Measurements from ENCODE around the gene GLI1.

Gene GLI1

DNA sequence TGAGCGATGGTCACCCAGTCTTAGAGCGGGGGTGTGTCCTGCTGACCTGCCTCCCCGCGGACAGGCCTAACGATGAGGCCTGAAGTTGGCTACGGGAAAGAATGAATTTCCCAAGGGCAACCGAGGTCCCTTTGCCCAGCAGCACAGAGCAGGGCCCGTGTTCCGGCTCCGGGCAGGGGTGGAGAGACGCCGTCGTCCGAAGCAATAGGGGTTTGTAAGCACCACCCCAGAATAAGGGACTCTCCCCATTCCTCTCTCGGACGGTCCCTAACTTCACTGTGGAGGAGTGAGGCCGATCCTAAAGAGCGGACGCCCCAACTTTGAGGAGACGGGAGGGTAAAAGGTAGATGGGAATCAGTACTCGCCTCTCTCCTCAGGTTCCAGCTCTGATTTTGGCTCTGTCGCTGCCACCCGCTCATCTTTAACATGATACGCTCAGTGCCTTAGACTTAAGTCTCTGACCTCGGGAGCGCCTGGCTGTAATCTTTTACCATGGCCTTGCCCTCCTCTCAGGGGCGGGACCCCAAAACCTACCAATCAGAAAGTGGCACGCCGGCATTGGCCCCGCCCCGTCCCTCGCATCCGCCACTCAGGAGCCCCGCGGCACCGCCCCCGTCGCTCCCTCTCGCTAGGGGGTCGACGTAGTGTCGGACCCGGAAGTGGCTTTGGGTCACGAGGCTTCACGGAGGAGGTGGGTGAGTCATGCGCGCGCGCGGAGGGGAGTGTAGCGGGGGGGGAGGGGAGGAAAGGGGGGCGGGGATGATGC lies 60.7 kb downstream of the GLI1 start, which contains the start of gene DDIT3:
DDIT3 (minus strand) TSS at position 462 of the 766 bp plus-strand sequence. CDS start 3,108 bp downstream, outside the sequence.
- FAIRE-seq = no peak

DNA sequence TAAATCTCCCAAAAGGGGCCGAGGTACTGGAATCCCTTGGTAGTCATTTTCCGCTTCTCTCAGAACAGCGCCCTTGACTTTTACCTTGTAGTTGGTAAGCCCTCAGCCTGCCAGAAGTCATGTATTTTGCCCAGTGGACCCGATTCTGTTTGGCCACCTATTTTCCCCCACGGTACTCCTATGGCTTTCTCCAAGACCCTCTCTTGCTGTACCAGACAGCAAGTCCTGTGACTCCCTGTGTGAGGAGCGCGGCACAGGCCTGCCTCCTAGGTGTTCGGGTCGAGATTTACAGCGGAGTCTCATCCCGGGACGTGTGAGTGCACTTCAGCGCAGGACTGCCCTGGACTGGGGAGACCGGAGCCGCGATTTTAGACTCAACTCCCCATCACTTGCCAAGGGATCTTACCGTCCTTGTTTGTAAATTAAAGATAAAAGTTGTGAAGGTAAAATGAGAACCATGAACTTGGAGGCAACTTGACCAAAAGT lies 62.0 kb downstream of the GLI1 start:
- FAIRE-seq = no peak
